Measurements from ENCODE around the gene MAP3K13.
"Not testable (repeated sequence)": the region's sequence is repeated elsewhere in the genome, so short reads cannot be mapped to it uniquely, and the experiment has no call there.

The MAP3K13 gene

GRCh38 chr3:185421577-185422232 lies 58.8 kb downstream of the MAP3K13 start:
- Histone ChIP-seq H3K27me3 (no peaks in the 10 kb centered on the region), H4K20me1 (no peaks in the 10 kb centered on the region), H3K4me3 (no peak overlapping the region), H3K4me2 (no peak overlapping the region), H3K27ac (no peak overlapping the region), H3K4me1 (peaks cover 0 to 22% (median 7%) of the 10 kb centered on the region in 10 experiments; a peak in 14 of 20 replicates), H3K9me3 (replicated peaks in 1 of 11) (no peaks in the 10 kb centered on the region), H3K9ac (no peak overlapping the region), H3K36me3 (no peaks in the 10 kb centered on the region)
- no peak for TF ChIP-seq Cebpa-rat (IDR thresholded peaks at IDR 0.05)

DNA sequence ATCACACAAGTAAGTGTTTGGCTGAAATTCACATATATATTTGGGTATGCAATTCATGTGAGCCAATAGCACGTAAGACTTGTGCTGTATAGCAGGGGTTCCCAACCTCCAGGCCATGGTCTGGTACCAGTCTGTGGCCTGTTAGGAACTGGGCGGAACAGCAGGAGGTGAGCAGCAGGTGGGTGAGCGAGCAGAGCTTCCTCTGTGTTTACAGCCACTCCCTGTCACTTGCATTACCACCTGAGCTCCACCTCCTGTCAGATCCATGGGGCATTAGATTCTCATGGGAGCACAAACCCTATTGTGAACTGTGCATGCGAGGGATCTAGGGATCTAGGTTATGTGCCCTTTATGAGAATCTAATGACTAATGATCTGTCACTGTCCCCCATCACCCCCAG lies 59.7 kb downstream of the MAP3K13 start:
- H3K27me3 ChIP-seq: no peaks in the 10 kb centered on the region
- peaks cover 0 to 22% (median 7%) of the 10 kb centered on the region in 10 experiments; a peak in 14 of 20 replicates for H3K4me1 ChIP-seq
- H3K9me3 ChIP-seq (replicated peaks in 1 of 11): no peaks in the 10 kb centered on the region
- TF ChIP-seq Cebpa-rat (IDR thresholded peaks at IDR 0.05): no peak
- H3K4me2 ChIP-seq: peak overlapping the region in 2 of 11 experiments; percentile 10 to 30; a peak in 1 of 22 replicates
- H3K4me3 ChIP-seq: no peak overlapping the region
- H3K27ac ChIP-seq: no peak overlapping the region
- H4K20me1 ChIP-seq: no peaks in the 10 kb centered on the region
- H3K36me3 ChIP-seq: no peaks in the 10 kb centered on the region
- H3K9ac ChIP-seq: no peak overlapping the region

DNA sequence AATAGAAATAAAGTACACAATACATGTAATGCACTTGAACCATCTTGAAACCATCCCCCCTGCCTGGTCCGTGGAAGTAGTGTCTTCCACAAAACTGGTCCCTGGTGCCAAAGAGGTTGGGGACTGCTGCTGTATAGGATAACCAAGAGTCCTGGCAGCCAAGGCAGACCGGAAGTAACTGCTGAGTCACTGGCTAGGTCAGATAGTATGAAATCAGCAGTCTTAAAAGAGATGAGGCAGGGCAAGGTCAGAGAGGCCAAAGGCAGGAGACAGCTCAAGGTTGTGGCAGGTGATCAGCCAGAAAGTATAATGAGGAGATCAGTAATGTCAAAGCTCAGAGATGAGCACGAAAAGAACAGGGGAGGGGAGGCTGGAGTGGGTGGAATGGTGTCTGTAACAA lies 60.2 kb downstream of the MAP3K13 start:
- Histone ChIP-seq H3K4me3 (no peak overlapping the region), H3K4me1 (peaks cover 0 to 22% (median 7%) of the 10 kb centered on the region in 10 experiments; a peak in 14 of 20 replicates), H3K27ac (no peak overlapping the region), H3K9ac (no peak overlapping the region), H4K20me1 (no peaks in the 10 kb centered on the region), H3K36me3 (no peaks in the 10 kb centered on the region), H3K4me2 (peak overlapping the region in 2 of 11 experiments; percentile 10 to 30; a peak in 3 of 22 replicates), H3K27me3 (no peaks in the 10 kb centered on the region), H3K9me3 (replicated peaks in 1 of 11) (no peaks in the 10 kb centered on the region)
- no peak for TF ChIP-seq Cebpa-rat (IDR thresholded peaks at IDR 0.05)

DNA sequence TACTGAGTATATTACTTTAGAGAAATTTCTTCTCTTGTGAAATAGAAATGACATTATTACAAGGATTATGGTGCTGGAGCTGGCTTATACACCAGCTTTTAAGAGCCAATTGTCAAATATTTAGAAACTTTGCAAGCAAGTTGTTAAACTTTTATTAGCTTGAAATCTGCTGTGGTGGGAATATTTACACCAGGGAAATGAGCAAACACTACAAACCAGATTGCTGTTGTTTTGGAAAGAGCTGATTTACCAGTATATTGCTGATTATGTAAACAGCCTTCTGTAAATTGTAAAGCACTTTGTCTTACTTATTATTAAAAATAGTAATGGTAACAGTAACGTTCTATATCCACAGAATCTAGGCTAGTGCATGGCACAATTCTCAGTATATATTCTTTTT lies 61.5 kb downstream of the MAP3K13 start:
- TF ChIP-seq Cebpa-rat (IDR thresholded peaks at IDR 0.05): no peak

GRCh38 chr3:185430375-185430774 lies 67.4 kb downstream of the MAP3K13 start:
- H3K9ac ChIP-seq: no peak overlapping the region

More for the DNA sequence above, 61.5 kb downstream of the MAP3K13 start:
- no peak overlapping the region for H3K27ac ChIP-seq
- H3K9me3 ChIP-seq (replicated peaks in 1 of 11): no peaks in the 10 kb centered on the region
- no peak overlapping the region for H3K9ac ChIP-seq
- H3K4me2 ChIP-seq: no peak overlapping the region
- H3K27me3 ChIP-seq: no peaks in the 10 kb centered on the region
- peaks cover 0 to 22% (median 7%) of the 10 kb centered on the region in 10 experiments; a peak in 14 of 20 replicates for H3K4me1 ChIP-seq
- no peak overlapping the region for H3K4me3 ChIP-seq
- H4K20me1 ChIP-seq: no peaks in the 10 kb centered on the region
- no peaks in the 10 kb centered on the region for H3K36me3 ChIP-seq

DNA sequence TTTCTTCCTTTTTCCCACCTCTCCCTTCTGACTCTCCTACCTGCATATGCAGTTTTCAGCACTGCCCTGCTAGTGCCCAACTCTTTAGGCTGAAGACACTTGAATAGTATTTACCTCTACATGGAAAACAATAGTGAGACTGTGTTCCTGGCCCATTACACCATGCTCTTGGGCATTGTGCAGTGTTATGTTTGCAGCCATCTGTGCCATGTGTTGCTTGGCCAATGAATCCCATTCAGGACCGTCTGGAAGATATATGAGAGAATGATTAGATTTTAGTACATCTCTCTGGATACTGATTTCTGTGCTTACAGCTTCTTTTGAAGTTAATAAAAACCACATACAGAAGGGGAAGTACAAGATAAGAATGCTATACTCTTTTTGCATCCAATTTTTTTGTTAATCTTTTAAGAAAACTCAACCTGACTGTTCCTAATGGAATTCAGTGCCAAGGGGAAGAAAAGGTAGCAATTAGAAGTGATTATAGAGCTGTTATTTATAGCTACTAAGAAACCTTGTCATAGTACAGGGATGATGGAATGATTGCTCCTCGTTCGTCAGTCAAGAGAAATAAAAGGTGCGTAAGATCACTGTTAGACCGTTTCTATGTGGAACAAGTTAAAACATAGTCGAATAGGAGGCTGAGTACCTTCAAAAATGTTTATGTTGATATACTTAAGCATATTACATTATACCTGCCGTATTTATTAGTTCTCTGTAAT lies 77.0 kb downstream of the MAP3K13 start:
- H4K20me1 ChIP-seq: no peaks in the 10 kb centered on the region
- H3K9ac ChIP-seq: no peak overlapping the region
- no peak overlapping the region for H3K4me3 ChIP-seq
- no peak for TF ChIP-seq Cebpa-rat (IDR thresholded peaks at IDR 0.05)
- H3K27me3 ChIP-seq: no peaks in the 10 kb centered on the region
- H3K9me3 ChIP-seq (replicated peaks in 1 of 11): no peaks in the 10 kb centered on the region
- no peaks in the 10 kb centered on the region for H3K36me3 ChIP-seq
- H3K4me2 ChIP-seq: no peak overlapping the region
- no peak overlapping the region for H3K27ac ChIP-seq
- no peaks in the 10 kb centered on the region for H3K4me1 ChIP-seq

More at GRCh38 chr3:185430375-185430774, 67.4 kb downstream of the MAP3K13 start:
- 0 out of 20 replicates have a peak, but pooled peaks cover 0 to 4% (median 0%) of the 10 kb centered on the region in 10 experiments for H3K4me1 ChIP-seq
- no peak overlapping the region for H3K27ac ChIP-seq
- H3K4me2 ChIP-seq: no peak overlapping the region
- no peaks in the 10 kb centered on the region for H4K20me1 ChIP-seq
- TF ChIP-seq Cebpa-rat (IDR thresholded peaks at IDR 0.05): no peak
- no peaks in the 10 kb centered on the region for H3K9me3 ChIP-seq (replicated peaks in 1 of 11)
- no peaks in the 10 kb centered on the region for H3K36me3 ChIP-seq
- no peaks in the 10 kb centered on the region for H3K27me3 ChIP-seq
- no peak overlapping the region for H3K4me3 ChIP-seq

DNA sequence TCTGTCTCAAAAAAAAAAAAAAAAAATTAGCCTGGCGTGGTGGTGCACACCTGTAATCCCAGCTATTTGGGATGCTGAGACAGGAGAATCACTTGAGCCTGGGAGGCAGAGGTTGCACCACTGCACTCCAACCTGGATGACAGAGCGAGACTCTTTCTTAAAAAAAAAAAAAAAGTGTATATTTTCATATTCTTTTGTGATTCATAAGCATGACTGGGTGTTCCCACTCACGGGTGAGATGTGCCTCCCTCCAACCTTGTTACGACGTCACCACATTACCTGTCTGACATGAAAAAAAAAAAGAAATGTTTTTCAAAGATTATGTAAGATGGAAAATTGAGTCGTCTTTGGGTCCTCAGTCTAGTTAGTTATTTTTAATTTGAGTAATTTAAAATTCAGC lies 79.1 kb downstream of the MAP3K13 start:
- Histone ChIP-seq H4K20me1 (no peaks in the 10 kb centered on the region), H3K4me1 (no peaks in the 10 kb centered on the region), H3K27me3 (no peaks in the 10 kb centered on the region), H3K9ac (no peak overlapping the region), H3K9me3 (replicated peaks in 1 of 11) (no peaks in the 10 kb centered on the region), H3K36me3 (no peaks in the 10 kb centered on the region), H3K4me3 (no peak overlapping the region), H3K4me2 (no peak overlapping the region), H3K27ac (no peak overlapping the region)
- TF ChIP-seq Cebpa-rat (IDR thresholded peaks at IDR 0.05): no peak

DNA sequence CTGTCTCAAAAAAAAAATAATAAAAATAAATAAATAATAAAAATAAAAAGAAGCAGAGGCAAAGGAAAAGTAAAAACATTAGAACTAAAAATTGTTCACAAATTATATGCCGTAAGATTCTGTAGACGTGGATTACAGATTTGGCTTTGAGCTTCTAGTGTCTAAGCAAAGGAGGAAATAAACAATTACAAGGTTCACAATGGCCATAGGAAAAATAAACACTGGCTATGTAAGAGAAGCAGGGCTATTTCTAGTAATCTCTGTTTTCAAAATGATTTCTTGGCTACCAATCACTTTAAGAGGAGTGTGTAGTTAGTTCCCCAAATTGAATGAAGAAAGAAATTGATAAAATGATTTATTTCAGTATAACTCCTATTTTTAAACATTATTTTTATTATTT lies 81.4 kb downstream of the MAP3K13 start:
- H3K4me2 ChIP-seq: no peak overlapping the region
- H3K4me3 ChIP-seq: no peak overlapping the region
- H3K9ac ChIP-seq: no peak overlapping the region
- H3K9me3 ChIP-seq (replicated peaks in 1 of 11): no peaks in the 10 kb centered on the region
- H3K36me3 ChIP-seq: no peaks in the 10 kb centered on the region
- no peaks in the 10 kb centered on the region for H3K4me1 ChIP-seq
- no peak overlapping the region for H3K27ac ChIP-seq
- TF ChIP-seq Cebpa-rat (IDR thresholded peaks at IDR 0.05): no peak
- no peaks in the 10 kb centered on the region for H4K20me1 ChIP-seq
- H3K27me3 ChIP-seq: no peaks in the 10 kb centered on the region

DNA sequence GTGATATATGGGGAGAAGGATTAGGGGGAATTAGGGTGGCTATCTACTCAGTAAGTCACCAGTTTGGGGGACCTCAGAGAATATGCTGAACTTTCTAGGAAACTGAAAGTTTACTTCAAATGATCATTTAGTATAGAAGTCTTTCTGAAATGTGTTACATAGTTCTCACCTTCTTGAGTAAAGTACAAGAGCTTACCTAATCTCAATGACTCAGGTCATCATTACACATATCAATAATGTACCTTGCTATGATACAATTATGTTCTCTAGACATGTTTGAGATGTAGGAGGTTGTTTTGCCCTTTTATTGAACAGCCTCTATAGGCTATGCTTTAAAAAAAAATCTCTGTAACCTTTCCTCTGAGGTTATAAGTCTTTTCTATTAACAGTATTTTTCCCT lies 85.2 kb downstream of the MAP3K13 start:
- H3K27me3 ChIP-seq: no peaks in the 10 kb centered on the region
- H3K9me3 ChIP-seq (replicated peaks in 1 of 11): no peaks in the 10 kb centered on the region
- no peak for TF ChIP-seq Cebpa-rat (IDR thresholded peaks at IDR 0.05)
- H3K4me3 ChIP-seq: no peak overlapping the region
- H3K36me3 ChIP-seq: no peaks in the 10 kb centered on the region
- no peak overlapping the region for H3K9ac ChIP-seq
- no peaks in the 10 kb centered on the region for H4K20me1 ChIP-seq
- H3K27ac ChIP-seq: no peak overlapping the region
- H3K4me2 ChIP-seq: no peak overlapping the region
- H3K4me1 ChIP-seq: no peaks in the 10 kb centered on the region

DNA sequence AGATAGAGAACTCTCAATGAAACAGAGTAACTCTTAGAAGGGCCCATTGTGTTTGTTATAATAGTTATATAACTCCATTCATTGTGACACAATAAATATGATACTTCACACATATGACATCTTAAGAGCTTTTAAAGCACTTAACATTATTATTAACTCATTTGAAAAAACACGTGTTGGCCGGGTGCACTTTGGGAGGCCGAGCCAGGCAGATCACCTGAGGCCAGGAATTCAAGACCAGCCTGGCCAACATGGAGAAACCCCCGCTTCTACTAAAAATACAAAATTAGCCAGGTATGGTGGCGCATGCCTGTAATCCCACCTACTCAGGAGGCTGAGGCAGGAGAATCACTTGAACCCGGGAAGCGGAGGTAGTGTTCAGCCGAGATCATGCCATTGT lies 88.5 kb downstream of the MAP3K13 start:
- H3K27ac ChIP-seq; H3K9me3 ChIP-seq (replicated peaks in 1 of 11); H4K20me1 ChIP-seq; H3K4me2 ChIP-seq; H3K9ac ChIP-seq; H3K4me3 ChIP-seq; H3K36me3 ChIP-seq; H3K4me1 ChIP-seq; H3K27me3 ChIP-seq: not testable (repeated sequence)

Data from BLaER1 treated with 17β-estradiol and CSF1 and Interleukin-3, amounts not matched to agents 10 nM and 100 nM (cell line).